ENCODE measurements around the gene DENND1A.

DNA sequence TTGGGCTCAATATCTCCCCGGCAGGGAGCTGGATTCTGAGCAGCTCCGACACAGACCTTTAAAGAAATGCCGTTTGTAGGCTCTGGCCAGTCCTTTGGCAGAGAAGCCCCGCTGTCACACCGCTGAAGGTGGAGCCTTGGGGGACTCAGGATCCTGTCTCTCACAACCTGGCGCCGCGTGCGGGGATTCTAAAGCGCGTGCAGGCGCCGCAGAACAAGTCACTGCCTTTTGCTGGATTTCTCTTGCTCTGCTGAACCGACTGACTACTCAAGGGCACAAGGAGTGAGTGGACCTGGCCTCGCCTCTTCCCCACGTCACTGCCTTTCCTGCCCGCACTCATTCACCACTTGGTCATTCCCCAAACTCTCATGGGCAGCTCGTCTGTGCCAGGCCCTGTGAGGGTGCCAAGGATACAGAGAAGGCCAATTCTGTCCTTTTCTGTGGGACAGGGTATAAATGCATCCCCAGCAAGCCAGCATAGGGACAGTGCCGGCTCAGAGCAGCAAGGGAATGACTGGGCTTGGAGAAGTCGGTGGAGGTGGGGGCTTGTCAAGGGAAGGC lies 504.6 kb downstream of the DENND1A start:
- no peak for TF ChIP-seq CTCF (conservative IDR thresholded peaks at IDR 0.05; ENCODE audit: low read length)
- no peak for TF ChIP-seq EZH2phosphoT487 (IDR thresholded peaks at IDR 0.05; ENCODE audit: borderline replicate concordance)
